Measurements from ENCODE around the gene HDAC9. TPM values are rescaled to one million over a fixed set of nuclear protein-coding genes. Genes with fewer than 3 reads are reported as not detected.

The HDAC9 gene
- total and polyA plus RNA-seq, 4 donors = 2.2 to 41.0 (median 4.1) TPM

DNA sequence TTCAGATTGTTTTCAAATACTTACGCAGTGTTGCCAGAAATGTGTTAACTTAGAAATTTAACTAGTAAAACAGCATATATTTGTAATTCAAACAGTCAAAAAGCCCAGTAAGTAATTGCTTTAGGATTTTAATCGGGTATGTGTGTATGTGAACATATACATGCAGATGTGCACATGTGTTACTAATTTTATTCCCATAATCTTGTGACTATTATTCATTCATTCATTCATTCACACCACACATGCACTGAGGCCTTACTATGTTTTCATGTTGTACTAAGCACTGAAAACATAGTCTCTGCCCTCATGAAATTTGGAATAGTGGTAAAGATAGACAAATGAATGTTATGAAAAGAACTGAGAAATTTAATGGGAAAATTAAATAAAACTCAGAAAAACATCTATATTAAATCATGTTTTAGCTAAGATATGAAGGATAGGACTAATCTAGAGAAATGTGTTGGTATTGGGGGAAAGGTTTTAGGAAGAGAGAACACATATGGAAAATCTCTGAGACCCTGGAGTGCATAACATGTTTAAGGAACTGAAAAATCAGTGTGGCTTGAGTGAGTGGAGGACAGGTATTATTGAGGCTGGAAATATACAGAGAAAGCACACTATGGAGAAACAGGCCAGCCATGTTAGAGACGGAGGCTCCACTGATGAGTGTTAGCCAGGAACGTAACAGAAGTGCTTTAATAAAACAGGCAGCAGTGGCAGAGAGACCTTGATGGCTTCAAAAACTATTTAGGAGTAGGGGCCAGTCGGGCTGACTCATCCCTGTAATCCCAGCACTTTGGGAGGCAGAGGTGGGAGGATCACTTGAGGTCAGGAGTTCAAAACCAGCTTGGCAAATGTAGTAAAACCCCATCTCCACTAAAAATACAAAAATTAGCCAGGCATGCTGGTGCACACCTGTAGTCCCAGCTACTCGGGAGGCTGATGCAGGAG, 80.3 kb downstream of the HDAC9 start:
- Histone ChIP-seq H3K36me3 (ENCODE audit: control insufficient read depth in 4 of 4, insufficient read depth in 4 of 4, low read length in 4 of 4) (no peaks in the 10 kb centered on the region), H3K27me3 (ENCODE audit: control insufficient read depth in 3 of 3, insufficient read depth in 3 of 3, low read length in 2 of 3) (no peaks in the 10 kb centered on the region), H3K9me3 (ENCODE audit: control insufficient read depth in 4 of 4, insufficient read depth in 3 of 4, low read length in 3 of 4) (no peaks in the 10 kb centered on the region), H3K4me3 (no peak overlapping the region), H3K9ac (ENCODE audit: insufficient read depth in 1 of 2, low read length in 2 of 2) (no peak overlapping the region), H3K27ac (ENCODE audit: low read depth in 1 of 2, low read length in 1 of 2) (no peak overlapping the region), H3K4me1 (ENCODE audit: control insufficient read depth in 5 of 5, insufficient read depth in 5 of 5, low read length in 5 of 5) (peaks cover 0 to 4% (median 0%) of the 10 kb centered on the region in 5 donors)
- 91 to 94% methylated on average over 6 of the region's 6 CpGs for WGBS, 2 donors
- ATAC-seq (ENCODE audit: insufficient read depth, low FRiP score) (no peak), DNase-seq (no peak)
- no peak for TF ChIP-seq CTCF (IDR thresholded peaks at IDR 0.05; ENCODE audit: control extremely low read depth, extremely low read depth)

GRCh38 chr7:18577096-18577771, 81.7 kb downstream of the HDAC9 start:
- H3K27ac ChIP-seq (ENCODE audit: low read depth in 1 of 2, low read length in 1 of 2) = no peak overlapping the region
- DNase-seq = no peak

GRCh38 chr7:18579698-18580097, 84.1 kb downstream of the HDAC9 start:
- Histone ChIP-seq H3K9me3 (ENCODE audit: control insufficient read depth in 4 of 4, insufficient read depth in 3 of 4, low read length in 3 of 4) (no peaks in the 10 kb centered on the region), H3K36me3 (ENCODE audit: control insufficient read depth in 4 of 4, insufficient read depth in 4 of 4, low read length in 4 of 4) (no peaks in the 10 kb centered on the region), H3K4me1 (ENCODE audit: control insufficient read depth in 5 of 5, insufficient read depth in 5 of 5, low read length in 5 of 5) (peaks cover 0 to 10% (median 0%) of the 10 kb centered on the region in 5 donors), H3K4me3 (no peak overlapping the region), H3K27ac (ENCODE audit: low read depth in 1 of 2, low read length in 1 of 2) (no peak overlapping the region), H3K27me3 (ENCODE audit: control insufficient read depth in 3 of 3, insufficient read depth in 3 of 3, low read length in 2 of 3) (no peaks in the 10 kb centered on the region), H3K9ac (ENCODE audit: insufficient read depth in 1 of 2, low read length in 2 of 2) (no peak overlapping the region)
- TF ChIP-seq CTCF (IDR thresholded peaks at IDR 0.05; ENCODE audit: control extremely low read depth, extremely low read depth) = no peak
- WGBS, 2 donors = 74 to 83% methylated on average over 4 of the region's 4 CpGs
- ATAC-seq (ENCODE audit: insufficient read depth, low FRiP score) (no peak), DNase-seq (peak in 2 of 3 donors; percentile 38 to 45)

More at GRCh38 chr7:18577096-18577771, 81.7 kb downstream of the HDAC9 start:
- H3K9ac ChIP-seq (ENCODE audit: insufficient read depth in 1 of 2, low read length in 2 of 2) = no peak overlapping the region
- no peaks in the 10 kb centered on the region for H3K9me3 ChIP-seq (ENCODE audit: control insufficient read depth in 4 of 4, insufficient read depth in 3 of 4, low read length in 3 of 4)
- no peaks in the 10 kb centered on the region for H3K27me3 ChIP-seq (ENCODE audit: control insufficient read depth in 3 of 3, insufficient read depth in 3 of 3, low read length in 2 of 3)
- peaks cover 0 to 6% (median 0%) of the 10 kb centered on the region in 5 donors for H3K4me1 ChIP-seq (ENCODE audit: control insufficient read depth in 5 of 5, insufficient read depth in 5 of 5, low read length in 5 of 5)
- H3K4me3 ChIP-seq = no peak overlapping the region
- H3K36me3 ChIP-seq (ENCODE audit: control insufficient read depth in 4 of 4, insufficient read depth in 4 of 4, low read length in 4 of 4) = no peaks in the 10 kb centered on the region
- WGBS, 2 donors = 42 to 52% methylated on average over 2 of the region's 2 CpGs
- ATAC-seq (ENCODE audit: insufficient read depth, low FRiP score) = no peak
- no peak for TF ChIP-seq CTCF (IDR thresholded peaks at IDR 0.05; ENCODE audit: control extremely low read depth, extremely low read depth)
